ENCODE results near the gene CST3. TPM values are rescaled to one million over a fixed set of nuclear protein-coding genes. Genes with fewer than 3 reads are reported as not detected.
A peak's percentile ranks its signal among the peaks of the same experiment; 100 is the strongest.
"Not testable (repeated sequence)": the region's sequence is repeated elsewhere in the genome, so short reads cannot be mapped to it uniquely, and the experiment has no call there.

The CST3 gene
- polyA plus RNA-seq, 4 donors: 131 to 207 (median 167) TPM

DNA sequence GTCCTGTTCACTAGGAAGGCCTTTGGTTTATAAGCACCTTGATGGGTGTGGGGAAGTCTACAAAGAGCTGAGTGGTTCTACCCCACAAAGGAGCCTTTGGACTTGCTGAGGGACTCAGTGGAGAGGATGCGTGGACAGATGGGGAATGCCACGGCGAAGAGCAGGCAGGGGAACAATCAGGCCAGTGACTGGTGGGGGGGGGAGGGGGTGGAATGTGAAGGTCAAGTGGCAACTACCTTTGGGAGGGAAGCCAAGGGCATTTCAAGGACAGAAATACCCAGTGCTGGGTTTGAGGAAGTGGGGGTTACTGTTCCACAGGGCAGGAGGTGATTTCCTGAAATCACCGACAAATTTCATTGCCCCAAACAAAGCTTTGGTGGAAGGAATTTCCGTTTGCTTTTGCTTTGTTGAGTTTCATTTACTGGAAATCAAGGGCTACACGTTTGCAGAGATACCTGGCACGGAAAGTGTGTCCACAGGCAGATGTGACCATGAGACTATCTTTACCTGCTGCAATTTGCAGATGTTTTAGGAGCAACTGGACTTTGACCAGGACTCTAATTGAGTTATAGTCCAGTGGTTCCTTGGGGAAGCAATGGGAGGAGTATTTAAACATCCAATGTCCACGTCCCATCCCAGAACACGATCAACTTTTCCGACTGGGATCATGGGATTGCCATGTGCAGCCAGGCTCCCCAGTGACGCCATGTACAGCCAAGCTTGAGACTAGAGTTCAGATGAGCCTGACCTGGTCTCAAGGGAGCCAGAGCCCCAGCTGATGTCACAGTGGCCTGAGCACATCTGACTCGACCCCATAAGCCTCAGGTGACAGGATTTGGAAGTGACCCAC, 8.0 kb downstream of the CST3 start:
- DNase-seq (ENCODE audit: low read depth in 4 of 4, low spot score in 2 of 4): no peak

DNA sequence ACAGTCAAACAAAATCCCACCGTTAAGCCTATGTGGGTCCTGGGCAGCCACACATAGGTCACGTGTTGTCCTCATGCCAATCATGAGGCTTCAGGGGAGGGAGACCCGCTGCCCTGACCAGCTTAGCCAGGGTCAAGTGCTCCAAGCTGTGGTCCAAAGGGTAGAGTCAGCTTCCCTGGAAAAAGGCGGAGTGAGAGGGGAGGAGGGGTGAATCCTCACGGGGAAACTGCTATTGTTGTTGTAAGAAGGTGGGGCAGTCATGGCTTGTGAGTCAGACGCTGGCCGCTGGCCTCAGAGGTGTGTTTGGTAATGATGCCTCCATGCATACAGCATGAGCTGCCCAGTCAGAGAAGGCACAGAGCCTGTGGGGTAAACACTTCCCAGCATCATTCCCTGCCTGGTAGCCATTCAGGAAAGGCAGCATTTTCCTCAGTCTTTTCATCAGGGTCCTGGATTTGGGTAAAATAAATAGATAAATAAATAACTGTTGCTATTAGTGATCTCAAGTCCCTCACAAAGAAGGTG, 8.7 kb downstream of the CST3 start:
- no peak for DNase-seq (ENCODE audit: low read depth in 4 of 4, low spot score in 2 of 4)

DNA sequence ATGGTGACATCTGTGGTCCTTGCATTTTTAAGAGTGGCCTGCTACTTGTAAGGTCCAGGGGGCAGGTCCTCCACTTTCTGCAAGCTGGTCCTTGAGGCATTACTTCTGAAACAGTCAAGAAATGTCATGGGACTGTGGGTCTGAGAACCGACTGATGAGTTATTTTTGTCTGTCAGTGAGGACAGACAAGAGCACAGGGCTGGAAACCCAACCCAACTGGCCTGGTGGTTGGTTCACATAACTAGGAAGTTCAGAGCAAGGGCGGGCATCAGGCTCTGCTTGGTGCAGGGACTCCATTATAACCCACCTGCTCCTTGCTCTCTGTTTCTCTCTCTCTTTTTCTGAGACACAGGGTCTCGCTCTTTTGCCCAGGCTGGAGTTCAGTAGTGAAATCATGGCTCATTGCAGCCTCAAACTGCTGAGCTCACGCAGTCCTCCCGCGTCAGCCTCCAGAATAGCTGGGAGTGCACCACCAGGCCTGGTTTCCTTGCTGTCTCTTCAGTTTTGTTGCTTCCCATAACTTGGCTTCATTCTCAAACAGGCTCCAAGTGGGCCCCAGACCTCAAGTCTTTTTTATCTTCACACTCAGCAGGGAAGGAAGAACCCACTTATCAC, 9.2 kb downstream of the CST3 start:
- no peak for DNase-seq (ENCODE audit: low read depth in 4 of 4, low spot score in 2 of 4)

DNA sequence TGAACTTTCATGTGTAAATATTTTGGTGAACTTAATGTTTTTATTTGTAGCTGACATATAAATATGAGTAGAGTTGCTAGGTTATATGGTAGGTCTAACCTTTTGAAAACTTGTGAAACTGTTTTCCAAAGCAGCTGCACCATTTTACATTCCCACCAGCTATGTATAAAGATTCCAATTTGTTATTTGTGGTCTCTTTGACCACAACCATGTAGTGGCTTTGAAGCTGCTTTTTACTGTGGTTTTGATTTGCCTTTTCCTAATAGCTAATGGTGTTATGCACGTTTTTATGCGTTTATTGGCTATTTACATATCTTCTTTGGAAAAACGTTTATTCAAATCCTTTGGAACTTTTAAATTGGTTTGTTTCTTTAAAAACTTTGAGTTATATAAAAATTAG, 10.3 kb downstream of the CST3 start:
- DNase-seq (ENCODE audit: low read depth in 4 of 4, low spot score in 2 of 4): no peak

DNA sequence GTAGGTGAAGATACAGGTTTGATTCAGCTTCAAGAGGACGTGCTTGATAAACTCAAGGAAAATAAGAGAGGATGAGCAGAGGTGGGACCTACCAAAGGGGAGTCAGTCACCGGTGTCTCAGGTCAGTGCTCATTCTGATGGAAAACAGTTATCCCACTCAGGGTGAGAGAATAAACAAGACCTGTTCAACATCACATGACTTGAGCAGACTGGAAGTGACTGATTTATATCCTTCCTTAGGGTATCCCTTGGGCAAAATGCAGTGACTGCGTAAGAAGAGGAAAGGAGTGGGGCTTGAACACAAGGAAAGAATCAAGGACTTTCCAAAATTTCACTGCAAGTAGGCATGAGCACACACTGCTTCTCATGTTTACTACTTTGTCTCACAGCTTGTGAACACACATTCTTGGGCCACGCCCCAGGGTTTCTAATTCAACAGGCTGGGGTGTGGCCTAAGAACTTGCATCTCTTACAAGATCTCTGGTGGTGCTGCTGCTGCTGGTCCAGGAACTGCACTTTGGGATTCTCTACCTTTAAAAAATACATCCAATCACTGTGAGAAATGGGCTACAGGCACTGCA, 11.6 kb downstream of the CST3 start:
- no peak for DNase-seq (ENCODE audit: low read depth in 4 of 4, low spot score in 2 of 4)

DNA sequence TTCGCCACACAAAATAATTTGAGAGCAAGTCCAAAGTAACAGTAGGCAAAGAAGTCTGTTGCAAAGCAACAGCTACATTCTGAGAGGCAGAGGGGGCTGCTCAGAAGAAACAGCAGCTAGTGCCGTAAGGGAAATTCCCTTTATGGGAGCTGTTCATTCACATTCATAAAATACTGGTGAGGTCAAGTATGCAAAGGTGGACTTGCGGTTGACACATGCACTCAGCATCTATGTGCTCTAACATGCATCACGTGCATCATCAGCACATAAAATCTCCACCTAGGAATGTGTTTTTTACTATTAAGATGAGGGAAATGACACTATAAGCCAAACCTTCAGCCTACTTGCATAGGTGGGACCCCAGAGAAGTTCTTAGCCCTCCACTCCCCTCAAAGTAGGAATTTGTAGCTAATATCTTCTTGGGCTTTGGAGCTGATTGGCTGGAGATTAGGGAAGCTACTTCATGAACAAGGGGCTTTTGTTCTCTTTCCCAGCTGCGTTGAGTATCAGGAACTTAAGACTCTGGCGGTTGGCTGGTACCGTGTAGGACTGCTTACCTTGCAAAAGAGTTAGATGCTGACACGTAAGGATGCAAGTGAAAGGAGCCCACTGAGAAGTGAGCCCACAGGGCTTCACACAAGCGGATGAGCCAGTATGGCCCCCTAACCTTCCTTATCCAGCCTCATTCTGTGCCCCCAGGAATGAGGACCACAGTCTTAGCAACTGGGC, 12.4 kb downstream of the CST3 start:
- DNase-seq (ENCODE audit: low read depth in 4 of 4, low spot score in 2 of 4): no peak

DNA sequence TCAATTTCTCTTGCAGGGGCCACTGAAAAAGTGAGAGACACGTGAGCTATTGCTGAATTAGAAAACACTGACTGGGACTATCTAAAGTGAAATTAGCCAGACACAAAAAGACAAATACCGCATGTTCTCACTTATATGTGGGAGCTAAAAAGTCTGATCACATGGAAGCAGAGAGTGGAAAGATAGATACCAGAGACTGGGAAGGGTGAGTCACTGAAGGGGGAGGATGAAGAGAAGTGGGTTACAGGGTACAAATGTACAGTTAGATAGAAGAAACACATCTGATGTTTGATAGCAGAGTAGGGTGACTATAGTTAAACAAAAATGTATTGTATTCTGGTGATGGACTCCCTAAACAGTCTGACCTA, 13.4 kb downstream of the CST3 start:
- DNase-seq (ENCODE audit: low read depth in 4 of 4, low spot score in 2 of 4): no peak

DNA sequence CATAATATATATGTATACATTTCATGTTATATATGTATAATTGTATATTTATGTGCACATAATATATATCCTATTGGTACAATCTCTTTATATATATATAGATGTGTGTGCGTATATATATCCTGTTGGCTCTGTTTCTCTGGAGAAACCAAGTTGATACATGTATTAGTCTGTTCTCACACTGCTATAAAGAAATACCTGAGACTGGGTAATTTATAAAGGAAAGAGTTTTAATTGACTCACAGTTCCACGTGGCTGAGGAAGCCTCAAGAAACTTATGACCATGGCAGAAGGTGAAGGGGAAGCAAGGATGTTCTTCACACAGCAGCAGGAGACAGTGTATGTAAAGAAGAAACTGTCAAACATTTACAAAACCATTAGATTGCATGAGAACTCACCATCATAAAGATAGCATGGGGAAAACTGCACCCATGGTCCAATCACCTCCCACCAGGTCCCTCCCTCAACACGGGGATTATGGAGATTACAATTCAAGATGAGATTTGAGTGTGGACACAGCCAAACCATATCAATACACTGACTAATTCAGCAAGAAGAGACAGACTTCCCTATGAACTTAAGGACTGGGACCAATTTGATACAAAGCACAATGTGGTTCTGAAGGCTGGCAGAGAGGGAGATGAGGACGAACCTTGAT, 14.0 kb downstream of the CST3 start:
- no peak for DNase-seq (ENCODE audit: low read depth in 4 of 4, low spot score in 2 of 4)

DNA sequence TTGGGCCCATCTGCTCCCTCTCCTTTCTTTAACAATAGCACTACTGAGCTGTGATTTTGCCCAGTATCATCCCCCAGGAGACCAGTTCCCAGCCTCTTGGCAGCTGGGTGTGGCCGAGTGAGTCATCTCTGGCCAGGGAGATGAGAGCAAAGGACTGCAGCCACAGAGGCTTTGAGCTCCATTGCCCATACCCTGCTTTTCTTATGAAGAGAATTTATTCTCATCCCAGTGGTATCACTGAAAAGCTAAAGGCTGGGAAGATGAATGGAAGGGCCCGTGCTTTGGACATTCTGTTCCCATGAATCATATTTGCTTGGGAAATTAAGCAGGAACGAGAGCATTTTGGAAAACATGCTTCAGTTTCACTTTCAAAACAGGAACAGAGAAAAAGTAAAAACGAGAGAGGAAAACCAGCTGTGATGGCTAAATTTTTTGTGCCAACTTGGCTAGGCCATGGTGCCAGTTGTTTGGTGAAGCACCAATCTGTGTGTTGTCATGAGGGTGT, 14.9 kb downstream of the CST3 start:
- DNase-seq (ENCODE audit: low read depth in 4 of 4, low spot score in 2 of 4): no peak

DNA sequence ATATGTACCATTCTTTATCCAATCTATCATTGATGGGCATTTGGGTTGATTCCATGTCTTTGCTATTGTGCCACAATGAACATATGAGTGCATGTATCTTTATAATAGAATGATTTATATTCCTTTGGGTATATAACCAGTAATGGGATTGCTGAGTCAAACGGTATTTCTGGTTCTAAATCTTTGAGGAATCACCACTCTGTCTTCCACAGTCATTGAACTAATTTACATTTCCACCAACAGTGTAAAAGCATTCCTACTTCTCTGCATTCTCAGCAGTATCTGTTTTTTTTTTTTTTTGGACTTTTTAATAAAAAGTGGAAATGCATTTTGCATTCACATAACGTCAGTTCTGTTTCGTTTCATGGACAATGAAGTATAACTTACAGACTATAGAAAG, 15.4 kb downstream of the CST3 start:
- DNase-seq (ENCODE audit: low read depth in 4 of 4, low spot score in 2 of 4): not testable (repeated sequence)

DNA sequence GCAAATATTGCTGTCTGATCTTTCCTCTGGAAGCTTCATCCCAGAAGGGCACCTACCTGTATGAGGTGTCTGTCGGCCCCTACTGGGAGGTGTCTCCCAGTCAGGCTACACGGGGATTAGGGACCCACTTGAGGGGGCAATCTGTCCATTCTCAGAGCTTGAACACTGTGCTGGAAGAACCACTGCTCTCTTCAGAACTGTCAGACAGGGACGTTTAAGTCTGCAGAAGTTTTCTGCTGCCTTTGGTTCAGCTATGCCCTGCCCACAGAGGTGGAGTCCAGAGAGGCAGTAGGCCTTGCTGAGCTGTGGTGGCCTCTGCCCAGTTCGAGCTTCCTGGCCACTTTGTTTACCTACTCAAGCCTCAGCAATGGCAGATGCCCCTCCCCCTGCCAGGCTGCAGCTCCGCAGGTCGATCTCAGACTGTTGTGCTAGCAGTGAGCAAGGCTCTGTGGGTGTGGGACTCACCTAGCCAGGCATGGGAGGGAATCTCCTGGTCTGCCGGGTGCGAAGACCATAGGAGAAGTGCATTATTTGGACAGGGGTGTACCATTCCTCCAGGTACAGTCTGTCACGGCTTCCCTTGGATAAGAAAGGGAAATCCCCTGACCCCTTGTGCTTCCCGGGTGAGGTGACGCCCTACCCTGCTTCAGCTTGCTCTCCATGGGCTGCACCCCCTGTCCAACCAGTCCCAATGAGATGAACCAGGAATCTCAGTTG, 16.9 kb downstream of the CST3 start:
- DNase-seq (ENCODE audit: low read depth in 4 of 4, low spot score in 2 of 4): not testable (repeated sequence)

DNA sequence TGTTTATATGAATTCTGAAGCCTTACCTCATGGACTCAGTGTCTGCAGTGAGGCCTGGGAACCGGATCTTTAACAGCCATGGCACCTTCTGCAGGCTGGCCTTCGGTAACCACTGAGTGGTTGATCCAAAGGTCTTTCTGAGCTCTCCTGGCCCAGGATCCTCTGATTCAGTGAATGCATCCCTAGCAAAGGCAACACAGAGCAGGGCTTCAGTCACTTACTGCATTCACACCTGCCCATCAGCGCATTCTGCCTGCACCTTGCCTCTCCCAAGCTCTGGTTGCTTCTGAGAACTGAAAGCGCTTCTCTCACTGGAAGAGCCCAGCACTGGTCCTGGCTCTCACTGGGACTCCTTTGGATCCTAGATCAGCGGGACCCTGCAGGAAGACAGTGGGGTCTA, 23.6 kb downstream of the CST3 start:
- no peak for DNase-seq (ENCODE audit: low read depth in 4 of 4, low spot score in 2 of 4)

DNA sequence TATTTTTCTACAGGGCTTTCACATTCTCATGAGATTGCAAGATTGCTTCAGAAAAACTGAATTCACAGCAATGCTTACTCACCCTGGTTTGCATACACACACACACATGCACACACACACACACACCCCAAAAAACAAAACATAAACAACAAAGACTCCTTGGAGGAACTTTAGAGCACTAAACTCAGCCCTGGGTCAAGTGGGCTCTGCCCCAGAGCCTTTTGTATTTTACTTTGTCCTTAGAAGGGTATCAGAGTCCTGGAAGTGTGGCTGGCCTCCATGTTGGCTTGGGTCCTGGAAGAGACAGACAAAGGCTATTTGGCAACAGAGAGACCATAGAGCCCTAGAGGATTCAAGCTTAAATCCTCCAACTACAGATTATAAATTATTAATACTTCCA, 24.1 kb downstream of the CST3 start:
- no peak for DNase-seq (ENCODE audit: low read depth in 4 of 4, low spot score in 2 of 4)

DNA sequence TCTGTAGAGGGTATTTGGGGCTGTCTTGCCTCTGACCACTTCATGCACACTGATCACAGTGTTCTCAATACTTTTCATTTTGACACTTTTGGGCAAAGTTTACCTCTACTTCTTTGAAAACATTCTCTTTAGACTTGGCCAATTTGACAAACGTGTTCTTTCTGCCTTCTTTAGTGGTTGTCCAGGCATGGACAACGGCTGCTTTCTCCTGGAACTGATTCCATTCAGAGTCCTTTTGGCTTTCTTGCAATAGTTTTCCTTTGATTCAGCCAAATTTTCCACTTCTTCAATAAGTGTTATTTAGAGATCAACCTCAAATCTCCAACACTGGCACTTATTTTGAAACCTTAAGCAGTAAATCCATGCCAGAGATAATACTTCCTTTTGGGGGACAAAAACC, 25.4 kb downstream of the CST3 start:
- DNase-seq (ENCODE audit: low read depth in 4 of 4, low spot score in 2 of 4): no peak

DNA sequence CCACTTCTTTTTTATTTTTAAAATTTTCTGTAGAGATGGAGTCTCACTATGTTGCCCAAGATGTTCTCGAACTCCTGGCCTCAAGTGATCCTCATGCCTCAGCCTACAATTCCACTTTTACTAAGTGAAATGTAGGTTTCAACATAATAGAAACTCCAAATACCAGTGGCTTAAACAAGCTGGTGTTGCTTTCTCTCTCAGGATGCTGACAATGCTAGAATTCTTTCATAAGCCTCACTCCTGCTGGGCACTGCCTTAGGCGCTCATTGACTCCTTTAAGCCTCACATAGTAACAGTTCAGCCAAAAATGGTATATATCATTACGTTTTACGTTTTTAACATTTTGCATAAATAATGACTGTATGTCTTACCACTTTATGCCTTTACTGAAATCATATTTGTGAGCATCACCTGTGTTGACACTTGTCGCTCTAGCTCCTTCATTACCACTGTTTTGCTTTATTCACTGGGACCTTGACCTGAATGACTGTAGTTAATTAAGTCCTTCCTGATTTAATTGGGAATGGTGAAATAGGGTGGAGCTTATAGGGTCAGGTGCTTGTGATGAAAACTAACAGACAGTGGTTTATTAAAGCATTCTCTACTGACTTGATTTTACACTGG, 28.2 kb downstream of the CST3 start:
- DNase-seq (ENCODE audit: low read depth in 4 of 4, low spot score in 2 of 4): no peak

DNA sequence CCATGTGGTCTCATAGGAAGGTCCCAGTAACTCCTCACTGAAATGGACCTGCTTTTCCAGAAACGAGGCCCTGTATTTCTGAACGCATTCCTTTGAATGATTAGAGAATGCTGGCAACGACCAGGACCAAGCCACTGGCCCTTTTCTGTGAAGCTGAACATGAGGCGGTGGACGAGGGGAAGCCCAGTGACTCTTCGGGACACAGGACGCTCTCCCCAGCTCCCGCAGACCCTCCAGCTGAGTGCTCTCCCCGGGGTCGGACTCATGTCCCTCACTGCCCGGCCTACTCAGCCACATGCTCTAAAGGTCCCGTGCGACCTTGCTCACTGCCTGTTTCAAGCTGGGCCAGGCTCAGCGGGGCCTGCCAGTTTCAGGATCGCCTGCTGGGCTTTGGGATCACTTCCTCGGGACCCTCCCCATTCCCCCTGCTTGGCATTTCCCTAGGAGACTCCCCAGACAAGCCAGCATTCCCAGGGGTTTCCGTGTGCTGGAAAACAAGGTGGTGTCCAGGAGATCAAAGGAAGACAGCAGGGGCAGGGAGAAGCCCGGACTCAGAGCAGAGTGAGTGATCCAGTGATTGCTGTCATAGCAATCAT, 29.4 kb downstream of the CST3 start:
- no peak for DNase-seq (ENCODE audit: low read depth in 4 of 4, low spot score in 2 of 4)

DNA sequence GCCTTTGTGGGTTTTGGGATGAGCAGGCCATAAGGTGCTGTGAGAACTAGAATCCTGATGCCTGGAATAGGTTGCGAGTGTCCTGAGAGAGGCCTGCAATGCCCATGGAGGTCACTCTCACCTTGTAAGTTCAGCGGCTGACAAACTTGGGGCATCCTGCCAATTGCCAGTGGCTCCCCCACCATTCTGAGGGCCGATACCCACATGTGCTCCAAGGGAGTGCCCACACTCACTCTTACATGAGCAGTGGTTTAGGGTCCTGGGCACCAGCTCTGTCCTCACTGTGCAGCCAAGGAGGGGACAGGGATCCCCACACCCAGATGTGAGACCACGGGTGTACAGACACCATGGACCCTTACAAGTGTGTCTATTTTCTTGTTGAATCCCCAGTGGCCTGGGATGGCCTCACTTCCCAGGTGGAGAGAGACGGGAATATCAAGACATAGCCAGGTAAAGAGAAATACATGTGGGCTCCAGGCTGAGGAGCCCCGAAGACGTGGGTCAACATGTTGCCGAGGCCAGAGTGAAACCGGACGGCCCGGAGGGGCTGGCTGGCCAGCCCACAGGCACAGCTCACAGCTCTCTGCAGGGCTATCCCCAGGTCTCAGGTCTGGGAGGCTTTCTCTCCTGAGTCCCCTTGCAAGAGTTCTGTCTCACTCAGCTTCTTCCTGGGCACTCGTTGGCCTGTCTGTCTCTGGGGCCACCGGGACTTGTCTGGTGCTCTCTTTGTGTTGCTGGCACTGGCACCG, 30.1 kb downstream of the CST3 start:
- no peak for DNase-seq (ENCODE audit: low read depth in 4 of 4, low spot score in 2 of 4)

DNA sequence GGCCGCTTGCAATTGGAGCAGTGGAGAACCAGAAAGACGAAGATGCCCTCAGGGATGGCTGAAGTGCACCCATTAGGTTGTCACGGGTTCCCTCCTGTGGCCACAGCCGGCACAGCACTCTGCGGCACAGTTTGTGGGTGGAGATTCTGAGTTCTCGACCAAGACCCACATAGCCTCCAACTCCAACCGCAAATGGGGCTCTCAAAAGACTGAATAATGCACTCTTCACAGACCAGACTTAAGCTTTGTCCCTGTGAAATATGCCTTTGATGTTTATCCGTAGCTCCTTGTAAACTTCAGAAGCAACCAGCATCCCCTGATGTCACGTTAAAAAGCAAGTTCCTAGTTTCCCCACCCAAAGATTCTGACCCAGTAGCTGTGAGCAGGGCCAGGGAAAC, 31.1 kb downstream of the CST3 start:
- DNase-seq (ENCODE audit: low read depth in 4 of 4, low spot score in 2 of 4): peak; percentile 9 to 47 (median 29)

Data from left renal cortex interstitium (tissue), 4 donors.